H1 (cell line): Measurements from ENCODE around the gene HERC3. TPM values are rescaled to one million over a fixed set of nuclear protein-coding genes. Genes with fewer than 3 reads are reported as not detected.

Source experiments
- CTCF ChIA-PET: fragments of 300-600 bp; sonication (Branson Sonifier 250); formaldehyde crosslinking; loops from one replicate; lab custom pipeline; 2021; ENCODE audit not compliant: partially characterized antibody; lab: Charles Lee
- POLR2A ChIA-PET: fragments of 300-600 bp; sonication (Branson Sonifier 250); formaldehyde crosslinking; loops from one replicate; lab custom pipeline; 2021; ENCODE audit warnings: inconsistent platforms; ENCODE audit not compliant: partially characterized antibody; lab: Charles Lee
- DNase-seq, 2 experiments: peaks; one replicate each; pipeline versions ENCODE4 v3.0.0 to v3.0.0-alpha.2; 2010 to 2022; ENCODE audit warnings: low spot score in 2 of 2, low read depth in 1 of 2, mixed read lengths in 1 of 2
- FAIRE-seq: peaks from 2 replicates; lab custom pipeline; 2011; peaks lifted over from hg19 to GRCh38; lab: Jason Lieb, UNC
- H2AFZ ChIP-seq: 2 replicates; pipeline ENCODE4 v1.8.1; 2012; ENCODE audit warnings: low read length, inconsistent platforms
- H2AK5ac ChIP-seq: 2 replicates; pipeline ENCODE4 v1.6.1; 2013; ENCODE audit warnings: low read depth, low read length
- H2BK120ac ChIP-seq: replicated peaks from 2 replicates; pipeline ENCODE3; 2013; ENCODE audit warnings: low read depth, low read length, inconsistent platforms
- H2BK12ac ChIP-seq: 2 replicates; pipeline ENCODE4 v1.6.1; 2013; ENCODE audit warnings: low read depth, low read length
- H2BK15ac ChIP-seq: 2 replicates; pipeline ENCODE4 v1.6.1; 2013; ENCODE audit warnings: low read length
- H2BK20ac ChIP-seq: 2 replicates; pipeline ENCODE4 v1.6.1; 2013; ENCODE audit warnings: low read length
- H2BK5ac ChIP-seq: 2 replicates; pipeline ENCODE4 v1.6.1; 2013; ENCODE audit warnings: low read depth, low read length
- H3K14ac ChIP-seq: 2 replicates; pipeline ENCODE4 v1.6.1; 2013; ENCODE audit warnings: inconsistent platforms; ENCODE audit not compliant: insufficient read length
- H3K18ac ChIP-seq: 2 replicates; pipeline ENCODE4 v1.6.1; 2013; ENCODE audit warnings: low read length; ENCODE audit errors: extremely low read depth
- H3K23ac ChIP-seq: 2 replicates; pipeline ENCODE4 v1.6.1; 2013; ENCODE audit warnings: inconsistent platforms; ENCODE audit not compliant: insufficient read length
- H3K23me2 ChIP-seq: 2 replicates; pipeline ENCODE4 v1.6.1; 2013; ENCODE audit warnings: low read depth, low read length
- H3K27ac ChIP-seq: 2 replicates; pipeline ENCODE4 v1.6.1; 2011; ENCODE audit warnings: low read depth, low read length, inconsistent platforms
- H3K27me3 ChIP-seq, 4 experiments: replicated peaks in 1 of 4; 1 replicate in 1 of 4; 2 replicates in 3 of 4; pipeline versions ENCODE4 v1.6.1 to v1.8.1; 2011 to 2013; ENCODE audit warnings: low read length in 3 of 4, mild to moderate bottlenecking in 3 of 4, inconsistent platforms in 2 of 4, mixed read lengths in 2 of 4, moderate library complexity in 1 of 4; ENCODE audit not compliant: control insufficient read depth in 3 of 4, insufficient read depth in 3 of 4; ENCODE audit errors: extremely low read depth in 1 of 4
- H3K36me3 ChIP-seq, 4 experiments: 2 replicates each; pipeline versions ENCODE4 v1.6.1 to v1.8.1; 2011 to 2013; ENCODE audit warnings: mild to moderate bottlenecking in 4 of 4, low read length in 3 of 4, moderate library complexity in 2 of 4, control low read depth in 1 of 4, inconsistent platforms in 1 of 4; ENCODE audit not compliant: insufficient read depth in 4 of 4, control insufficient read depth in 2 of 4
- H3K4ac ChIP-seq: replicated peaks from 2 replicates; pipeline ENCODE3; 2013; ENCODE audit warnings: low read length, low read depth, mixed read lengths, inconsistent platforms; ENCODE audit not compliant: insufficient read length
- H3K4me1 ChIP-seq, 4 experiments: replicated peaks in 1 of 4; 1 replicate in 1 of 4; 2 replicates in 3 of 4; pipeline versions ENCODE4 v1.6.1 to v1.8.1; 2011 to 2013; ENCODE audit warnings: low read length in 3 of 4, inconsistent platforms in 2 of 4, mixed read lengths in 1 of 4; ENCODE audit not compliant: insufficient read depth in 4 of 4, control insufficient read depth in 3 of 4
- H3K4me2 ChIP-seq, 2 experiments: 2 replicates each; pipeline versions ENCODE4 v1.6.1 to v1.8.1; 2011 to 2013; ENCODE audit warnings: low read depth in 2 of 2, low read length in 2 of 2, control low read depth in 1 of 2, inconsistent platforms in 1 of 2, mild to moderate bottlenecking in 1 of 2; ENCODE audit not compliant: insufficient read depth in 1 of 2
- H3K4me3 ChIP-seq, 4 experiments: fragments of 200-600, 300-600 bp in 1 of 4; sonication (generic), shearing (Covaris generic), sonication (Bioruptor Twin) in 1 of 4; 2 replicates each; pipeline versions ENCODE4 v1.5.1 to v1.8.1; 2011 to 2016; ENCODE audit warnings: low read length in 4 of 4, low read depth in 3 of 4, control low read depth in 2 of 4, inconsistent platforms in 2 of 4, mild to moderate bottlenecking in 2 of 4, mixed read lengths in 1 of 4, moderate library complexity in 1 of 4; ENCODE audit not compliant: insufficient read depth in 2 of 4; ENCODE audit errors: extremely low read depth in 1 of 4
- H3K56ac ChIP-seq: replicated peaks from 2 replicates; pipeline ENCODE3; 2013; ENCODE audit warnings: low read depth, mild to moderate bottlenecking, mixed read lengths, low read length, inconsistent platforms; ENCODE audit not compliant: insufficient read length
- H3K79me1 ChIP-seq: 2 replicates; pipeline ENCODE4 v1.6.1; 2013; ENCODE audit warnings: low read depth, low read length, control low read depth
- H3K79me2 ChIP-seq, 2 experiments: 2 replicates each; pipeline versions ENCODE4 v1.6.1 to v1.8.1; 2012 to 2013; ENCODE audit warnings: low read length in 2 of 2, mild to moderate bottlenecking in 2 of 2, inconsistent platforms in 1 of 2; ENCODE audit not compliant: insufficient read depth in 2 of 2, control insufficient read depth in 1 of 2
- H3K9ac ChIP-seq, 4 experiments: replicated peaks in 1 of 4; 1 replicate in 1 of 4; 2 replicates in 3 of 4; pipeline versions ENCODE4 v1.6.1 to v1.8.1; 2011 to 2013; ENCODE audit warnings: low read depth in 3 of 4, low read length in 3 of 4, control low read depth in 2 of 4, mild to moderate bottlenecking in 2 of 4, moderate library complexity in 2 of 4, inconsistent platforms in 1 of 4; ENCODE audit errors: extremely low read depth in 1 of 4
- H3K9me3 ChIP-seq, 2 experiments: 2 replicates each; pipeline versions ENCODE4 v1.6.1 to v1.8.1; 2012 to 2013; ENCODE audit warnings: mild to moderate bottlenecking in 2 of 2, moderate library complexity in 2 of 2, control low read depth in 1 of 2, inconsistent platforms in 1 of 2, low read depth in 1 of 2, low read length in 1 of 2, mixed read lengths in 1 of 2; ENCODE audit not compliant: insufficient read depth in 2 of 2
- H4K20me1 ChIP-seq, 2 experiments: replicated peaks in 1 of 2; 2 replicates each; pipeline versions ENCODE3 to v1.8.1; 2011 to 2013; ENCODE audit warnings: inconsistent platforms in 2 of 2, low read length in 2 of 2, mild to moderate bottlenecking in 1 of 2; ENCODE audit not compliant: insufficient read depth in 2 of 2, control insufficient read depth in 1 of 2
- H4K5ac ChIP-seq: 2 replicates; pipeline ENCODE4 v1.6.1; 2013; ENCODE audit warnings: low read length, low read depth, mixed read lengths, inconsistent platforms; ENCODE audit not compliant: insufficient read length
- H4K8ac ChIP-seq: 2 replicates; pipeline ENCODE4 v1.8.0; 2013; ENCODE audit warnings: mild to moderate bottlenecking, moderate library complexity, low read length, inconsistent platforms; ENCODE audit not compliant: insufficient read depth; ENCODE audit errors: extremely low read depth
- H4K91ac ChIP-seq: replicated peaks from 2 replicates; pipeline ENCODE3; 2013; ENCODE audit warnings: low read length, mixed read lengths, inconsistent platforms; ENCODE audit not compliant: insufficient read length
- BRCA1 ChIP-seq: IDR thresholded peaks from 2 replicates; pipeline ENCODE4 v1.6.1; 2012; ENCODE audit warnings: low read depth, low read length, improper control_type of control experiment
- CBX5 ChIP-seq: fragments of 300-800, 300-1000 bp; sonication (generic); IDR thresholded peaks from 2 replicates; pipeline ENCODE4 v1.7.1; 2016; ENCODE audit warnings: antibody characterized with exemption, low read length, low read depth
- FOSL1 ChIP-seq: IDR thresholded peaks from 2 replicates; pipeline ENCODE4 v1.6.1; 2011; ENCODE audit warnings: mild to moderate bottlenecking, low read depth, low read length, moderate library complexity; ENCODE audit not compliant: insufficient read depth
- KDM5A ChIP-seq: fragments of 200-600 bp; IDR thresholded peaks from 2 replicates; pipeline ENCODE4 v1.7.1; 2012; ENCODE audit warnings: mild to moderate bottlenecking, low read length, inconsistent platforms, mixed read lengths
- MAFK ChIP-seq: IDR thresholded peaks from 2 replicates; pipeline ENCODE4 v1.6.1; 2012; ENCODE audit warnings: low read depth, mild to moderate bottlenecking, improper control_type of control experiment, low read length
- NANOG ChIP-seq: IDR thresholded peaks from 2 replicates; pipeline ENCODE4 v1.6.1; 2011; ENCODE audit warnings: low read length, low read depth, mild to moderate bottlenecking, inconsistent platforms; ENCODE audit not compliant: insufficient read depth, poor library complexity, severe bottlenecking
- POLR2AphosphoS5 ChIP-seq: IDR thresholded peaks from 2 replicates; pipeline ENCODE4 v1.6.1; 2011; ENCODE audit warnings: low read depth, low read length
- POU5F1 ChIP-seq: IDR thresholded peaks from 2 replicates; pipeline ENCODE4 v1.6.1; 2011; ENCODE audit warnings: low read depth, mild to moderate bottlenecking, low read length, moderate library complexity
- RAD21 ChIP-seq, 2 experiments: IDR thresholded peaks in 1 of 2; conservative IDR thresholded peaks in 1 of 2; 2 replicates each; pipeline ENCODE4 v1.6.1; 2011; ENCODE audit warnings: low read depth in 2 of 2, low read length in 2 of 2, improper control_type of control experiment in 1 of 2, inconsistent platforms in 1 of 2, mild to moderate bottlenecking in 1 of 2, moderate library complexity in 1 of 2
- SIN3A ChIP-seq, 2 experiments: IDR thresholded peaks in 1 of 2; conservative IDR thresholded peaks in 1 of 2; 2 replicates each; pipeline ENCODE4 v1.6.1; 2011 to 2012; ENCODE audit warnings: low read length in 2 of 2, improper control_type of control experiment in 1 of 2, low read depth in 1 of 2, mild to moderate bottlenecking in 1 of 2
- SRF ChIP-seq: IDR thresholded peaks from 2 replicates; pipeline ENCODE4 v1.6.1; 2011; ENCODE audit warnings: mild to moderate bottlenecking, low read depth, low read length, moderate library complexity
- TEAD4 ChIP-seq: IDR thresholded peaks from 2 replicates; pipeline ENCODE4 v1.6.1; 2012; ENCODE audit warnings: low read depth, low read length, inconsistent platforms, mixed read lengths
- WGBS, 2 experiments: shearing (Covaris generic) in 1 of 2; methylation state at CpG; one replicate each; pipeline versions ENCODE4 v1.1.6 to v1.1.7; 2013 to 2015; ENCODE audit warnings: low lambda C conversion rate in 2 of 2, mixed read lengths in 2 of 2, inconsistent platforms in 1 of 2, low coverage in 1 of 2, missing lambda C conversion rate in 1 of 2; ENCODE audit not compliant: insufficient replicate concordance in 2 of 2, insufficient coverage in 1 of 2, insufficient read length in 1 of 2; ENCODE audit errors: extremely low coverage in 1 of 2, missing lambda C conversion rate in 1 of 2; 5-methylcytosine and 5-hydroxymethylcytosine counted together
- polyA plus RNA-seq, 7 experiments: library from polyadenylated mRNA; depleted of rRNA in 3 of 7; stranded (reverse) in 5 of 7; unstranded in 2 of 7; fragments of >200 nt in 5 of 7; fragments of 200-250 nt in 2 of 7; gene quantifications; 1 replicate in 5 of 7; 2 replicates in 1 of 7; 4 replicates in 1 of 7; pipeline versions ENCODE4 v1.2.1 to v1.2.3, GENCODE V29; 2011 to 2013; ENCODE audit warnings: missing spikeins in 2 of 7, mixed read lengths in 2 of 7
- total RNA-seq: library from RNA; stranded (reverse); fragmentation: NEBNext Ultra II Directional; extraction: Animal tissue kit (Norgen Biotek cat#: 25700); gene quantifications from 2 replicates; pipeline ENCODE4 v1.2.1, GENCODE V29; 2021
- TF ChIP-seq, protein P1 (sequence below): IDR thresholded peaks from 2 replicates; pipeline ENCODE4 v1.6.1; 2011; ENCODE audit warnings: low read length, improper control_type of control experiment

The HERC3 gene
- total and polyA plus RNA-seq, 2 of the 8 experiments (the other 6 are each of a cell fraction or from before 2014, with no cell fraction given) = 1.4 to 5.7 TPM

DNA sequence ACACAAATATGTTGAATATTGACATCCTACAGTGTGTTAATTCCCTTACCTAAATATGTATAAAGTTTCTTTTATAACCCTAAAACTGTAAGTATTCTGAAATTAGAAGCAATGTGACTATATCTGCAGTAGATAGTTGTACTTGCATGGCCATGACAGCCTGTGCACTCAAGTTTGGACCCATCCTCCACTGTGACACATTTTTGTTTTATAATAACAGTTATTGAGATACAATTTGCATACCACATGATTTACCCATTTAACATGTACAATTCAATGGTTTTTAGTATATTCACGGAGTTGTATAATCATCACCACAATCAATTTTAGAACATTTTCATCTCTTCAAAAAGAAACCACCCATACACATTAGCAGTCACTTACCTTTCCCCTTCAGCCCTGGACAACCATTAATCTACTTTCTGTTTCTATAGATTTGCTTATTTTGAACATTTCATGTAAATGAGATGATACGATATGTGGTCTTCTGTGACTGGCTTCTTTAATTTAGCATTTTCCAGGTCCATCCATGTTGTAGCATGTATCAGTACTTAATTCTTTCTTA lies 29.6 kb downstream of the HERC3 start:
- Histone ChIP-seq H3K4me2 (no peak overlapping the region), H2BK15ac (no peak overlapping the region), H3K14ac (no peak overlapping the region), H4K8ac (no peak overlapping the region), H3K4me3 (no peak overlapping the region), H4K5ac (no peak overlapping the region), H4K91ac (no peak overlapping the region), H3K23ac (no peak overlapping the region), H2BK120ac (no peak overlapping the region), H3K9ac (no peak overlapping the region), H2BK12ac (no peak overlapping the region), H3K23me2 (no peaks in the 10 kb centered on the region), H2AFZ (no peak overlapping the region), H3K18ac (no peak overlapping the region), H2BK20ac (no peak overlapping the region), H3K9me3 (peaks cover 0 to 3% of the 10 kb centered on the region in 2 experiments; a peak in 1 of 4 replicates), H3K79me1 (no peaks in the 10 kb centered on the region), H4K20me1 (no peaks in the 10 kb centered on the region), H3K4me1 (no peaks in the 10 kb centered on the region), H3K56ac (no peak overlapping the region), H3K36me3 (no peaks in the 10 kb centered on the region), H3K27ac (no peak overlapping the region), H2BK5ac (no peak overlapping the region), H3K27me3 (no peaks in the 10 kb centered on the region; a peak in 1 of 7 replicates), H2AK5ac (no peak overlapping the region), H3K4ac (no peak overlapping the region), H3K79me2 (no peaks in the 10 kb centered on the region)
- POLR2A ChIA-PET = no interaction called here
- TF ChIP-seq, protein P1, sequence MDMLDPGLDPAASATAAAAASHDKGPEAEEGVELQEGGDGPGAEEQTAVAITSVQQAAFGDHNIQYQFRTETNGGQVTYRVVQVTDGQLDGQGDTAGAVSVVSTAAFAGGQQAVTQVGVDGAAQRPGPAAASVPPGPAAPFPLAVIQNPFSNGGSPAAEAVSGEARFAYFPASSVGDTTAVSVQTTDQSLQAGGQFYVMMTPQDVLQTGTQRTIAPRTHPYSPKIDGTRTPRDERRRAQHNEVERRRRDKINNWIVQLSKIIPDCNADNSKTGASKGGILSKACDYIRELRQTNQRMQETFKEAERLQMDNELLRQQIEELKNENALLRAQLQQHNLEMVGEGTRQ = no peak
- TF ChIP-seq NANOG (no peak), MAFK (no peak), SRF (no peak), KDM5A (no peak), SIN3A (conservative IDR thresholded peaks at IDR 0.05 in 1 of 2, IDR thresholded peaks at IDR 0.05 in 1 of 2; ENCODE audit: low read depth in 1 of 2, low read length in 2 of 2) (no peak), TEAD4 (no peak), CBX5 (no peak), FOSL1 (no peak), POU5F1 (no peak), RAD21 (IDR thresholded peaks at IDR 0.05 in 1 of 2, conservative IDR thresholded peaks at IDR 0.05 in 1 of 2; ENCODE audit: low read depth in 2 of 2, low read length in 2 of 2) (no peak), BRCA1 (no peak), POLR2AphosphoS5 (no peak)
- CTCF ChIA-PET = no interaction called here
- no peak for FAIRE-seq
- 89% methylated on average over 2 of the region's 2 CpGs; no CpG with 5 or more reads in 1 of the 2 experiments for WGBS, 2 experiments
- no peak for DNase-seq
